GM18520 (cell line): ENCODE results near the gene BTBD19.
A peak's percentile ranks its signal among the peaks of the same experiment; 100 is the strongest.
"Not testable (repeated sequence)": the region's sequence is repeated elsewhere in the genome, so short reads cannot be mapped to it uniquely, and the experiment has no call there.

Experiments
- ATAC-seq: cut with Tn5 transposase; IDR thresholded peaks from one replicate; pipeline ENCODE4 v1.9.1; 2021; ENCODE audit not compliant: unreplicated experiment

Gene BTBD19

DNA sequence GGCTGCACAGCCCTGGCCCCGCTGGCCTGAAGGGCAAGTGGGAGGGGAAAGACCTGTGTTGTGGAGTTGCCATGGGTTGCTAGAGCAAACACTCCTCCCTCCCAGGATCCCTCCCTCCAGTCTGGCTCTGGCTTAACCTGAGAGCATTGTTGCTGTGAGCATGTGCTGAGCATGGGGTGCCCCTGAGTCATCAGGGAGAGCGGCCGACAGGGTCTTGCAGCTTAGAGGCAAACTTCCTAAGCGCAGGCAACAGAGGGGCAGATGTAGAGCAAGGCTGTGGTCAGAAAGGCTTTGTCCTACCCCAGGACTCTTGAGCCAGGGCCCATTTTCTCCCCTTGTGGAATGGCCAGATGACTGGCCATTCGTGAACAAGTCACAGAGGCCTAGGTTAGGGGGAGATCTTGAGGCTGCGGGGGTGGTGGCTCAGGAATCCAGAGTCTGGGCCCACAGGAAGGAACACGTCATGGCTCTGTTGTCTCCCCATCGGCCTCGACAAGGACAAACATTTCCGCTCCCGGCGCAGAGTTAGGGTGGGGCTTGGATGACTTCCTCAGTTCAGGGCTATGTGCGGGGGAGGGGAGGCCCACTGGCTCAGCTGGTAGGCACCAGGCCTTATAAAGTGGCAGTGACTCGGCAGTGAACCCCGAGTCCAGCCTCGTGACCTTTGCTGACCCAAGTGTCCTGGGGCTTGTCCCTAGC lies 810 bp upstream of the BTBD19 start:
- ATAC-seq: no peak

DNA sequence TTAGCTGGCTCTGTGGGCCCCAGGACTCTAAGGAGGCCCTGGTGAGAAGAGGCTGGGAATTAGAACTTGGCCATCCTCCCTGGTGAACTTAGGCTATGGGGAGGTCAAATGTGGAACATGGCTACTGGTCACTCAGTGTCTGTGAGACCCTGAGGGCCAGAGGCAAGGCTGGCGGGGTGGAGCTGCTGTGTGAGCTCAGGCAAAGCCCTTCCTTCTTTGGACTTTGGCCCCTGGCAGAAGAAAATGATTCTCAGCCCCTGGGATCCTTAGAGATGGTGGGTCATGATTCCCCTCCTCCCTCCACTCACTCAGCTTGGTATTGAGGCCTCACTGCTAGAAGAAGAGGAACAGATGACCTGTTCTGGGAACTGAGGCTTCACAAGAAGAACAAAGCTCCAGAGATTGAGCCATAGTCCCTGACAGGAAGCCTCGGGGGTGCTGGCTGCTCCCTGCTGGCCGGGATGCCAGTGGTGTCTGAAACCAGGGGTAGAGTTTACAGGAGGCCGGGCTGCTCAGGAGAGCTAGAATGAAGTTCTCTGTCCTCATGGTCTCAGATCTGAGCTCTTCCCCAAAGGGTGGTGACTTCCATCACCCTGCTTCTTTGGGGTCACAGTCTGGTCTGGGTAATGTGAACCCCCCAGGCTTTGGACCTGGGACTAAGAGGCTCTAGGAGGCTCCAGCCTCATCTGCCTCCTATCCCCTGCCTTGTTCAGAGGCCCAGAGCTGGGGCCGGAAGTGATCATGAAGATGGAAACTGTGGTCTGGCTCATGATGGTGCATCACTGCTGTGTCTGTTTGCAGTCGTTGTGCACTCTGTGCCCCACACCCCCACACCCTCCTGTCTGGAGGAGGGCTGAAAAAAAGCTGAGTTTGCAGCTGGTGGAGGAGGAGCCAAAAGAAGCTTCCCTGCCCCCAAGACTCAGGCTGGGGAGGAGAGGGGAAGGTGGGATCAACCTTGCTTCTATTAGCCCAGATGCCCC lies 905 bp downstream of the BTBD19 start:
- ATAC-seq: no peak

DNA sequence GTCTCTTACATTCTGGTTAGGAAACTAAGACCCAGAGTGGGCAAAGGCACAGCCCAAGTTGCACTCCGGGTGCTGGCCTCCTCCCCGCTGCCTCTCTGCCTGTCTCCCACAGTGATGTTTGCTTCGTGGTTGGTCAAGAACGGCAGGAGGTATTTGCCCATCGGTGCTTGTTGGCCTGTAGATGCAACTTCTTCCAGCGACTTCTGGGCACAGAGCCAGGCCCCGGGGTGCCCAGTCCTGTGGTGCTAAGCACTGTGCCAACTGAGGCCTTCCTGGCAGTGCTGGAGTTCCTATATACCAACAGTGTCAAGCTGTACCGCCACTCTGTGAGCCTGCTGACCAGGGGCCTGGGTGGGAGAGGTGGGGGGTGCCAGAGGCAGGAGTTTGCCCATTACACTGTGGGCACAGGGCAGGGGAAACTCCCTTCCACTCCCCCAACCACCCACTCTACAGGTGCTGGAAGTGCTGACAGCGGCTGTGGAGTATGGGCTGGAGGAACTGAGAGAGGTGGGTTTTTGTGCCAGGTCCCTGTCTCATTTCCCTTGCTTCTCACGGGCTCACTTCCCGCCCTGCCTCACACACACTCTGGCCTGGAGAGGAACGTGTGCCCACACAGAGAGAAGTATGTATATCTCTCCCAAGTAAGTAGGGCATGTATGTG lies 1.9 kb downstream of the BTBD19 start:
- no peak for ATAC-seq

DNA sequence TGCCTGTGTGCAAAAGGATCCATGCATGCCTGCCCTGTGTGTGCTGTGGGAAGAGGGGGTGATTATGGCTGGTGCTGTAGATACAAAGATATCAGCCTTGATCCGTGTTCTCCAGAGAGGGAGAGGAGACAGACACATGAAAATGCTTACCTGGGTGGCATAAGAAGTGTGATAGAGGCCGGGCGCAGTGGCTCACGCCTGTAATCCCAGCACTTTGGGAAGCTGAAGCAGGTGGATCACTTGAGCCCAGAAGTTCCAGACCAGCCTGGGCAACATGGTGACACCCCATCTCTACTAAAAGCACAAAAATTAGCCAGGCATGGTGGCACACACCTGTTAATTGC lies 2.4 kb downstream of the BTBD19 start:
- ATAC-seq: not testable (repeated sequence)

DNA sequence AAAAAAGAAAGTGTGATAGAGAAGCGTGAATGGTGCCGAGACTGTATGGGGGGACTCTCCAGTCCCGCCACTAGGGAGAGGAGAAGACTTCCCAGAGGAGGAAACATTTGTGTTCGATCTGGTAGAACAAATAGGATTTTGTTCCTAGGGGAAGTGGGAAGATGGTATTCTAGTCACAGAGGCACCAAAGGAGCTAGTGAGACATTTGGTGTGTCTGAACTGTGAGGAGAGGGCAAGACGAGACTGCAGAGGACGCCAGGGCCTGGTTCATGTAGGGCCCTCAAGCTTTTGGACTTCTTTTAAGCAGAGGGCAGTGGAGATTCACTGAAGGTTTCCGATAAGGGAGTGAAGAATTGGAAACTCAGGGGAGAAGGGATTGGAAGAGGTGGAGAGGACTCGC lies 2.9 kb downstream of the BTBD19 start:
- ATAC-seq: no peak

DNA sequence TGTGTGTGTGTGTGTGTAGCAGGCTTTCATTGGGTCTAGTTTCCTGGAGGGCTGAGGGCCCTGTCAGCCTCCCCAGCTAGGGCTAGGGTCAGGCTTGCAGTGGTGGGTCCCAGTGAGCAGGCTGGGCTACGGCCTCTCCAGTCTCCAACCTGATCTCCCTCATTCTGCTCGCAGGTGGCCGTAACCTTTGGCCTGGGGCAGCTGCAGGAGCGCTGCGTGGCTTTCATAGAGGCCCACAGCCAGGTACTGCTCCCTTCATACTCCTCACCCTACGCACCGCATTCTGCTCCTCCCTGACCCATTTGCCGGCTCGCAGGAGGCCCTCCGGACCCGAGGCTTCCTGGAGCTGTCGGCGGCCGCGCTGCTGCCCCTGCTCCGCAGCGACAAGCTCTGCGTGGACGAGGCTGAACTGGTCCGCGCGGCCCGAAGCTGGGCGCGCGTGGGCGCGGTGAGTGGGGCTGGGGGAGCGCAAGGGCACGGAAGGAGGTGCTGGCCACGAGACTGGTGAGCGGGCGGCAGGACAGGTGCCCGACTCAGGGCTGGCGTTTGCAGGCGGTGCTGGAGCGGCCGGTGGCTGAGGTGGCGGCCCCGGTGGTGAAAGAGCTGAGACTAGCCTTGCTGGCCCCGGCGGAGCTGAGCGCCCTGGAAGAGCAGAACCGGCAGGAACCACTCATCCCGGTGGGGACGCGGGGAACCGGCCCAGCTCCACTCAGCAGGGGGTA lies 4.7 kb downstream of the BTBD19 start:
- ATAC-seq: no peak

DNA sequence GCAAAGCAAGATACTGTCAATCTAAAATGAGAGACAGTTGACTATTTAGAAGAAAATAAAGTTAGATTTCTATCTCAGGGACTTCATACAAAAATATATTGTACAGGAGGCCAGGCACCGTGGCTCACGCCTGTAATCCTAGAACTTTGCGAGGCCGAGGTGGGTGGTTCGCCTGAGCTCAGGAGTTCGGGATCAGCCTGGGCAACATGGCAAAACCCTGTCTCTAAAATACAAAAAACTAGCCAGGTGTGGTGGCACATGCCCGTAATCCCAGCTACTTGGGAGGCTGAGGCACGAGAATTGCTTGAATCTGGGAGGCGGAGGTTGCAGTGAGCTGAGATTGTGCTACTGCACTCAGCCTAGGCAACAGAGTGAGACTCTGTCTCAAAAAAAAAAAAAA lies 7.6 kb downstream of the BTBD19 start:
- not testable (repeated sequence) for ATAC-seq

DNA sequence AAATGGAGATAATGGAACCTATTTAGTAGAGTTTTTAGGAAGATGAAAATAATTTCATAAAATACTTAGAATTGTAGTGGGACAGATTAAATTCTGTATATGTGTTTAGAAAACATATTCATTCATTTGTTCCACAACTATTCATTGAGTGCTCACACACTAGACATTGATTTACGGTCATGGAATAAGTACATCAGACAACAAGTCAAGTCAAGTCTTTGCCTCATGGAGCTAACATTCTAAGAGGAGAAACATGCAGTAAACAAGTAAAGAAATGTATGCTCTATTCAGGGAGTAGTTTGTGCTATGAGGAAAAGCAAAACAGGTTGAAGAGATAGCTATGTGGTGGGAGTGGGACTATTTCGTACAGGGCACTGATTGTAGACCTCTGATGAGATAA lies 9.0 kb downstream of the BTBD19 start:
- ATAC-seq: no peak

DNA sequence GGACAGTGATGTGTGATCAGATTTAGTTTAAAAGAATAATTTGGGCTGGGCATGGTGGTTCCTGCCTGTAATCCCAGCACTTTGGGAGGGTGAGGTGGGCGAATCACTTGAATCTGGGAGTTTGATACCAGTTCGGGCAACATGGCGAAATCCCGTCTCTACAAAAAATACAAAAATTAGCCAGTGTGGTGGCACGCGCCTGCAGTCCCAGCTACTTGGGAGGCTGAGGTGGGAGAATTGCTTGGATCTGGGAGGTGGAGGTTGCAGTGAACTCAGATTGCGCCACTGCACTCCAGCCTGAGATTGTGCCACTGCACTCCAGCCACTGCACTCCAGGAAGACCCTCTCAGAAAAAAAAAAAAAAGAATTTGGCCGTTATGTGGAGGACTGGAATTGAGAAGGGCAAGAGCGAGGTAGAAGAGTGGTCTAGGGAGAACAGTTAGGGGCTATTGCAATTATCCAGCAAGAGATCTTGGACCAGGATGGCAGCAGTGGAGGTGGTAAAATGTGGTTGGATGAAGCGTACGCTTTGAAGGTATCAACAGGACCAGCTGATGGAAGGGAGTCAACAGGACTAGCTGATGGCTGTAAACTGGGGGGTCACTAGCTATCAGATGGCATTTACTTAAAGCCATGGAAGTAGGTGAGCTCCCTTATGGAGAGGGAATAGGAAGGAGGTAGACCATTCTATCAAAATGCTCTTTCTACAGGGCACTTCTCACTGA lies 9.6 kb downstream of the BTBD19 start:
- ATAC-seq: no peak

DNA sequence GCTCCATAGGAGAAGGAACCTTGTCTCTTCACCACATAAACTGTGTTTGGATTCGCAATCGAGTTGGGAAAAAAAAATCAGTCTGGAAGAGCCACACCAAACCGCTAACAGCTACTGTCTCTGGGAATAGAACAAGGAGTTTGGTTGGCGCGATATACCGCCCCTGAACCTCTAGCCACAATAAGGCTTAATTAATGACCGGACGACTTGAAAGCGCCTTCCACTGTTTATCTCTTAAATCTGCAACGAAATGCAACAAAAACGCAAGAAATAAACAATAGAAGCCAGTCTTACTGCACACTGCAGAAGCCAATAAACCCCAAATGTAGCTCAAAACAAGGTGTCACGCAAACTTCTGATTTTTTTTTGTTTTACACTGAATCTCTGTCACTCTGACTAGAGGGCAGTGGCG lies 10.9 kb downstream of the BTBD19 start:
- ATAC-seq: no peak

DNA sequence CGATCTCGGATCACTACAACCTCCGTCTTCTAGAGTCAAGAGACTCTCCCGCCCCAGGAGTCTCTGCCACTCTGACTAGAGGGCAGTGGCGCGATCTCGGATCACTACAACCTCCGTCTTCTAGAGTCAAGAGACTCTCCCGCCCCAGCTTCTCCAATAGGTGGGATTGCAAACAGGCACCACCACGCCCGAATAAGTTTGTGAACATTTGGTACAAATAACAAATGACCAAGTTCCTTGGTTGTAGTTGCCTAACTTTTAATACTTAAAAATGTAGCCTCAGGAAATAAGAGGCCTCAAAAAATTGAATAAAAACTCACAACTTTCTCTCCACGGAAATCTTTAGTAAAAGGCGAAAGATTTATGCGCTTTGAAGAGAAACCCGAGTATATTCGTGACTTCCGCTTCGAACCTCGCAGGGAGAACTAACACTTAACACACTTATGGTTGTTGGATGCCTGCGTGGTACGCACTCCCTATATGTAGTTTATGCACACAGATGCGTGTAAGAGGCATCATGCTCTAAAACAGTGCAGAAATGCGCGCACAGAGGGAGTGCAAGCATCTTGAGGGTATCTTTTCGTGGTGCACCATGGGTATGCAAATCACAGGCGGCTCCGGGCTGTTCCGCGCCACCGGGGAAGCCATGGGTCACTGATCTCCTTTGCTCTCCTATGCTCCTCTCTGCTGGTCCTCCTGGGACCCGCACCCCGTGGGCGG lies 11.4 kb downstream of the BTBD19 start:
- peak; percentile 68 for ATAC-seq

DNA sequence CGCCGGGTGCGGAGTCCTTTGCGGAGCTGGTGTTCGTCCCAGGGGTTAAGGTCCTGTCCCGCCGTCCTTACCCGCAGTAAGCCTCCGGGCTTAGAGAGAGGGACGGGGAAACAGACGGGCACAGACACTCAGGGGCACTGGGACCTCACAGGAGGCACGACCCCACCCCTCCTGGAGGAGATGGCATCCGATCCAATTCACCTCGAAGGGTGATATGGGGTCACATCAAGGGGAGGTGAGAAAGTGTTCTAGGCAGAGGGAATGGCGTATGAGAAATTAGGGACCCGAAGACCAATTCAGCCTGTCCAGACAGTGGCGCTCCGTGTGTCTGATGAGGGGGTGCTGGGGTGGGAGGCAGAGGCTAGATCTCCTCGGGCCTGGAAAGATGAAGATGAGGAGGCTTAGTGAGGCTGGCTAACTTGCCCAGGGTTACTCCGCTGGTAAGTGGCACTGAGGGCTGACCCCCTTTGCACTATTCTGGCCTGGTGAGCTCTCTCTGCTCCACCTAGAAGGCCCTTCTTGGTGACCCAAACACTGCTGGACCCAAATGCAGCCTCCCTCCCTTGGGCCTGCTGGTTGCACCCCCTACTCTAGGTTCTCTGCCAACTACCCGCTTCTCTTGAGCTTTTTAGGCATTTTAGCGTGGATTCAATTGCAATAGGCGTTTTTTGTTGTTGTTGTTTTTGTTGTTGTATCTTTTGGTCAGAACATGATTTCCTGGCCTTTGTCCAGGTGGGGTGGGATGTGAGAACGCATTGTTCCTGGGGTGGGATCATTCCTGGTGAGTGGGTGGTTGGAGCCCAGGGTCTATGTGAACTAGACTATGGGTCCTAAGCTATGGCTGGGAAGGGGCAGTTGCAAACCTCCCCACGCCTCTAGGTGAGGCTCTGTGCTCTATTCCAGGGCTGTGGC lies 12.3 kb downstream of the BTBD19 start:
- no peak for ATAC-seq

DNA sequence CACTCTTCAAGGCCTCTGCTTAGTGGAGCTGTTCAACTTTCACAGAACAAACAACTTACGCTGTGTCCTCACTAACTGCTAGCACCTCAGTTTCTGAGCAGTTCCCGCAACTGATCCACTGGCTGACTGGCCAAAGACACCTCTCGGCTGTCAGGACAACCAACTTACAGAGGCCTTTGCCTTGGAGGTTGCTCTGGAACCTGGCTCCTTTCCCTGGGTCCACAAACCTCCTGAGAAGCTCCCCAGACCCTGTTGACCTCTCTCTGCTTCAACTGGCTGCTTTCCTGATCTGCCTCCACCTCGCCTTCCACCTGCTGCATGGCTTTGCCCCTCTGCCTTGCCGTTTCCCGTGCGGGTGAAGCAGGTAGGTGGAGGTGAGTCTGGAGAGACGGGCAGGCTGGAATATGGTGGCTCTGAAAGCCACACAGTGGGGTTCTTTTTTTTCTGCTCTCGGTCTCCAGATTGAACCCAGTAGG lies 13.0 kb downstream of the BTBD19 start:
- no peak for ATAC-seq

DNA sequence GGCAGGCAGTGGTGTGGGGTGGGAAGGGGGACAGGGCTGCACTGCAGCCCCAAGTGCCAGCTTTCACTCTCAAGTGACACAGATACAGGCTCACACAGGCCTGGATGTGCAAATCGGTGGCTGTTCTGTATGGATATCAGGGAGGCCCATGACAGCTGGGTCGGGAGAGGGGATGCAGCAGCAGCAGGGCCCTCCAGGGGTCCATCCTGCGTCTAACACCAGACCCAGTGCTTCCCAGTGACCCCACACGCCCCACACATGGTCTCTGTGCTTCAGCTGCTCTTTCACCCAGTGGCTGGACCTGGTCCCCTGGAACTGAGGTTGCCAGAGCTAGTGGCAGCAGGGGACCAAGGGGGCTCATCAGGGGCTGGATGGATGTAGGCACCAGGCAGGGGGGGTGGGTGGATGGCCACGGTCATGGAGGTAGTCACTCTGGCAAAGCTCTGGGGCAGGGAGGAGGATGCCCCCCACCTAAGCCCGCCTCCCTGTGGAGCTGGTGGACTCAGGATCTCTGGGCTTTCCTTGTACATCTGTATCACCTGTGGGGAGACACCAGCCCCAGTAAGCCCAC lies 13.9 kb downstream of the BTBD19 start:
- no peak for ATAC-seq

DNA sequence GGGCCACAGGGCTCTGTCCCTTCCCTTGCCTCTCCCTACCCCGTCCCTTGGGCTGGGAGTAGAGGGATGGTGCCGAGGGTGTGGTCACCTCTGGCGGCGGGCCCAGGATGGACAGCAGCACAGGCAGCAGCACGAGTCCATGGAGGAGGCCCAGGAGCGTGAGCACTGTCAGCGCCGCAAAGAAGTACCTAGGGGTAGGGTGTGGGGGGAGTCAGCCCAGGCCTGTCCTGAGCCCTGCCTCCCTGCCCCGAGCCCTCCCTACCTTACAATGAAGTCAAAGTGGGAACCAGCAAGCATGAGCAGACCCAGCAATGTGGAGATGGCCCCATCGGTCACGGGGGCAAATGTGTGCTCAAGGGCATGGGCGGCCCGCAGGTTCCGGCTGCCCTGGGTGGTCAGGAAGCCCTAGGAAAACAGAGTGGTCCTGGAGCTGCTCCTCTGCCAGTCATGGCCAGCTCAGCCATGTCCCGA lies 14.7 kb downstream of the BTBD19 start:
- no peak for ATAC-seq

DNA sequence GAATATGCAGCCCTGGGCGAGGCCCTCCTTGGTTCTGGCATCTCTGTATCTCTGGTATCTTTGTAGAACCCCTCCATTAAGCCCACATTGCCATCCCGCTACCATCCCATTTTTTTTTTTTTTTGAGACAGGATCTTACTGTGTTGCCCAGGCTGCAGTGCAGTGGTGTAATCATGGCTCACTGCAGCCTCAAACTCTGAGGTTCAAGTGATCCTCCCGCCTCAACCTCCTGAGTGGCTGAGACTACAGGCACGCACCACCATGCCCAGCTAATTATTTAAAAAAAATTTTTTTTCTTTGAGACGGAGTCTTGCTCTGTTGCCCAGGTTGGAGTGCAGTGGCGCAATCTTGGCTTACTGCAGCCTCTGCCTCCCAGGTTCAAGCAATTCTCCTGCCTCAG lies 16.1 kb downstream of the BTBD19 start:
- ATAC-seq: not testable (repeated sequence)

DNA sequence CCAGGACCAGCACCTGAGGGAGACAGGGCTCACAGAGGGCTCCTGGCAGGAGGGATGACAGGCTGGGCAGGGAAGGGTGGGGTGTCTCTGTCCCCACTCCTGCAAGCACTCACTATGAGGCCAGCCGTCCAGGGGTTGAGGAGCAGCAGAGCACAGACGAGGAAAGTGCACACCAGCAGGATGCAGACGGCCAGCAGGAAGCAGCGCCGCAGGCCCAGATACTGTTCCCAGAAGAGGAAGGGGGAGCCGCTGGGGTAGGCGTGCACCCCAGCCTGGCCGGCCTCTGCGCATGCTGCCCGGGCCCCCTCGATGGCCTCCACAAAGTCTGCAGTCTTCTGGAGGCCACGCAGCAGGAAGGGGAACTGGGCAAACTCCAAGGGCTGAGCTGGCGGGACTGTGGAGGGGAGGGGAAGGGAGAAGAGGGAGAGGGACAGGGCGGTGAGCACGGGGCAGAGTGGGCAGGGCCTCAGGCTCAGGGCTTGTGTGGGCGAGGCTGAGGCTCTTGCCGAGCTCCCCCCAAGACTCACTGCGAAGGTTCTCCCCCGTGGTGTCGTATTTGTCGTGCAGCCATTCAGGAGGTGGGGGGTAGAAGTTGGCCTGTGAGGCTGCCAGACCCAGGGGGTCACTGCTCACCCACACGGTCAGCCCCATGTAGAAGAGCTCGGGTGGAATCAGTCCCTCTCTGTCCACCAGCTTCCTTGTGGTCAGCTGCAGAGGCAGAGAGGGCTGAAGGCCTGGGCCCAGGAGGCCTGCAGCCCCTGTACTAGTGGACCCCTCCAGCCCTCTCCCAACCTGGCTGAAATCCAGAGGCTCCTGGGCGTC lies 18.3 kb downstream of the BTBD19 start:
- ATAC-seq: no peak
